HG03558 (cell line): ENCODE data around the gene LEPR.
"Not testable (repeated sequence)": the region's sequence is repeated elsewhere in the genome, so short reads cannot be mapped to it uniquely, and the experiment has no call there.

Experiments
- ATAC-seq: cut with Tn5 transposase; IDR thresholded peaks from one replicate; pipeline ENCODE4 v1.9.1; 2021; ENCODE audit warnings: moderate number of reproducible peaks; ENCODE audit not compliant: unreplicated experiment; ENCODE audit errors: extremely low read depth

LEPR gene

DNA sequence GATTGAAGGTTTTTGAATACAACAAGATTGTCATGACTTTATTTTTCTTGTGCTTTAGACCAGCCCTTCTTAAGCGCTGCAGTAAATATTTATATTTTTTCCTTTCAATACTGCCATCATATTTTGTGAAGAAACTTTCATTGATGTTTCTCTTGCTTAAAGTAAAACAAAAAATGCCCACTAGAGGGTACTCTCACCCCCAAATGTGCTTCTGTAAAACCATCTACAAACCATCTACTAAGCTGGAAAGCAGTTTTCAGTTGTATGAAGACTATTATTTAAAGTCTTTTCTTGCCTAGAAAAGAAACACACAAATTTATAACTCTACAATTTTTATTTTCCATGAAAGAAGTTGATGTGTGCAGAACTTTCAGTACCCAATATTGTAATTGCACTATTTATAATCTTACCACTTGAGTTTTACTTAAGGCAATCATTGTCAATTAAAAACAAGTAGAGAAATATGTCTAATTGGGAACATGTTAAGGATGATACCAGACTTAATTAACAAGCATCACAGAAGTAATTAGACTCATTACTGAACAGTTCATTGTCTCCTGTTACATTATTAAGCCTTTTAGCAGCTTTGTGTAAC, 10.7 kb downstream of the LEPR start:
- ATAC-seq: no peak

DNA sequence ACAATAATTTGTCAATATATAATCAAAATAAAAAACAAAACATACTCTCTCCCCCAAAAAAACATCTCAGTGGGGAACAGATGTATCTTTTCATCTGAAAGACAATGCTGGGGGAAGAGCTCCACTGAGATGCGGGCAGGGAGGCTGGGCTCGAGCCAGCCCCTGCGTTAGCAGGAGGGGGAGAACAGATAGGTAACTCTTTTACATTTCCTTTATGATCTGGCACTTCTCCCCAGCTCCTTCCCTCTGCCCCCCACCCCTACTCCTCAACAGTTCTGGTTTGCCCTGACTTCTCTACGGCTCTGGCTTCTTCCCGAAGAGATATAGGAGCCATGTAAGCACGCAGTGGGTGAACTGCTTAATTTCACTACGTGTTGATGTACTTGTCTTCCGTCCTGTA, 12.4 kb downstream of the LEPR start:
- ATAC-seq: no peak

DNA sequence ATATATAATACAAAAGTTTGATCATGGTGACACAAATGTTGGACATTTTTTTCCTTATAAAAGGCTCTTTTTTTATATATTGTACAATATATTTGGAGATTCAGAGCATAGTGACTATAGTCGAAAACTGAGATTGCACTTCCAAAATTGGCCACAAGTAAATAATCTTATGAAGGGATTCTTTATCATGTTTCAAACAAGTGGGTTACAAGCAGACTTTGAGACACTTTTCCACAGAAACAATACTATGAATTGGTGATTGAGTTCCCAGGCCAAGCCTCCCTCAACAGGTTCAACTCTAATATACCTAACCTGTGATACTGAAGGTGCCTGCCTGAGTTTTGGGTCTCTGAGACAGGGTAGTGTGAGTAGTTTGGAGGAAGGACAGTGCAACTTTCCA, 13.8 kb downstream of the LEPR start:
- no peak for ATAC-seq

- no peak for ATAC-seq
These were observed 14.3 kb downstream of the LEPR start for GRCh38 chr1:65434760-65435159.

GRCh38 chr1:65435987-65436386, 15.5 kb downstream of the LEPR start:
- ATAC-seq: no peak

- no peak for ATAC-seq
These were observed 17.1 kb downstream of the LEPR start for GRCh38 chr1:65437616-65438015.

DNA sequence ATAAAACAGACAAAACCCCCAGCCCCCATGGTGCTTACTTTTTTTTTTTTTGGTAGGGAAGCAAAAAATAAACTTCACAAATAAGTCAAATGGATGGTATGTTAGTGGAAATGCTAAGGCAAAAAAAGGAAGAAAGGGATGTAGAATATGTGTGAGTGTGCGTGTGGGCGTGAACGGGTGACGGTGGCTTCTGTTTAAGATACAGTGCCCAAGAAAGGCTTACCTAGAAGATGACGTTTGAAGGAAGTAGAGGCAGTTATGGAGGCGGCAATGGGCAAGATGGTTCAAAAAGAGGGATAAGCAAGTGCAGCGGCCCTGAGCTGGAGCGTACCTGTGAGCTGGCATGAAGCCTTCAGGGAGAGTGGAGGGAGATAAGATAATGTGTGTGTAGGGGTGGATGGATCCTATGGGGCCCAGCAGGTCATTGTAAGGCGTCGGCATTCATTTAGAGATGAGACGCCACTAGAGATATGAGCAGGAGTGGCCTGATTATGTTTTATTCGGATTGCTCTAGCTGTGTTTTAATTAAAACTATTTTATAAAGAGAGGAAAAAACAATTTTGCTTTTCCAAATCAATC, 19.9 kb downstream of the LEPR start:
- ATAC-seq: no peak

DNA sequence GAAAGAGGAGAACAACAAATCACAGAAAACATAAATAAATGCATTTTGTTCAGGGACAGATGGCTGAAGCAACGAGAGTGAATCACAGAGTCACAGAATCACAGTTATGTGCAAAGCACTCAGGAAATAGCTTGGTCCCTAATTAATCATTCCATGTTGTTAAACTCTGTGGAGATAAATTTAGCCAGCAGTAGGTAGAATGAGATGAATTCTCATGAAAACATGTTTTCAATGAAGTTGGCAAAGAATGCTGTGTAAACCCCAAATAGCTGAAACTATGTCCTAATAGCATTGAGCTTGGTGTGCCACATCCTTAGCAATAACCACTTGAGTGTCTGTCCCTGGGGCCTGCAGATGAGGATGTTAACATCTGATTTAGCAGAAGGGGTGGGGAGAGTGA, 20.4 kb downstream of the LEPR start:
- no peak for ATAC-seq

GRCh38 chr1:65441464-65441863, 21.0 kb downstream of the LEPR start:
- no peak for ATAC-seq

DNA sequence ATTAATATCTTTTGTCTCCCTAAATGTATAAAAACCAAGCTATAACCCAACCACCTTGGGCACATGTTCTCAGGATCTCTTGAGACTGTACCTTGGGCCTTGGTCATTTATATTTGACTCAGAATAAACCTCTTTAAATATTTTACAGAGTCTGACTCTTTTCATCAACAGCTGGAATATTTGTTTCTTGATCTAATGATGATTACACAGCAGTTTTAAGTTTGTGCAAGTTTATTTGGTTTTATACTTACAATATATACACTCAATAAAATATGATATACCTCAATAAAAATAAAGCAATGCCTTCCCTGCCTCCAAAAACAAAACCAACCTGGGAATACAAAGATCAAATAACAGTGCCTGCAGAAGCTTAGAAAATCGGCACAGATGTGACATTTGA, 22.0 kb downstream of the LEPR start:
- ATAC-seq: no peak

DNA sequence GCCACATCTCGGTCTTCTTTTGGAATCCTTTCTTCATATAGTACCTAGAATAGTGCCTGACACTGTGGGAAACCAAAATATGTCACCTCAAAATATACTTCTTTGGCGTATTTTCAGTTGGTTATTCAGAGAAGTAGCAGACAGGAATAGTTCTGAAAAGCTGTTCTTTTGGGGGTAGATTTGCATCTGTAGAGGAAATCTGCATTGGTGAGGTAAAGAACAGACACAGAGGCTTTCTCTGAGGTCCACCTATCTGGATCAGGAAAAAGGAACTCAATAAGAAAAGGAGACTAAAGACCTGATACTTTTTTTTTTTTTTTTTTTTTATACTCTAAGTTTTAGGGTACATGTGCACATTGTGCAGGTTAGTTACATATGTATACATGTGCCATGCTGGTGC, 23.2 kb downstream of the LEPR start:
- no peak for ATAC-seq

GRCh38 chr1:65444128-65444640, 23.7 kb downstream of the LEPR start:
- ATAC-seq: no peak

DNA sequence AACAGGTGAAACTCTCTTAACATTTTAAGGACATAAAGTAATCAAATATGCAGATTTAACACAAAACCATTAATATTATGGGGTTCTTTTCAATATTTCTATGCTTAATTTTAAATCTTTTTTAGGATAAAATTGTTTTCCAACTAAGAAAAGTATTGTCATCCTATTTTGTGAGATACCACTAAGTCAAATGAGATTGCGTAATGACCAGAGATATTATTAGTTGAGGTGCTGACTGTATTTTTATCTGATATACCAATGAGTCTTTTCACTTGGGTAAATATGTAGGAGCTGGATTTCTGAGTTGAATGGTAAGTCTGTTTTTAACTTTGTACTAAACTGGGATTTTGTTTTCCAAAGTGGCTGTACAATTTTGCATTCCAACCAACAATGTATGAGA, 25.4 kb downstream of the LEPR start:
- ATAC-seq: no peak

- no peak for ATAC-seq
These were observed 28.9 kb downstream of the LEPR start for GRCh38 chr1:65449214-65449823.

GRCh38 chr1:65455678-65456077, 35.2 kb downstream of the LEPR start:
- ATAC-seq: not testable (repeated sequence)

DNA sequence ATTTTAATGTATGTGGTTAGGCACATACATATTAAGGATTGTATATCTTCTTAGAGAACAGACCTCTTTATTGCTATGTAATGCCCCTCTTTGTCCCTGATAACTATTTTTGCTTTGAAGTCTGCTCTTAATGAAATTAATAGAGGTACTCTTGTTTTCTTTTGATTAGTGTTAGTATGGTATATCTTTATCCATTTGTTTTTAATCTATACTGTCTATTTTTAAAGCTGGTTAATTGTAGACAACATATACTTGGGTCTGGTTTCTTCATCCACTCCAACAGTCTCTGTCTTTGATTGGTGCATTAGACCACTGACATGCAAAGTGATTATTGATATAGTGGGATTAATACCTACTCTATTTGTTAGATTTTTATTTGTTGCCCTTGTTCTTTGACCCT, 36.0 kb downstream of the LEPR start:
- no peak for ATAC-seq

DNA sequence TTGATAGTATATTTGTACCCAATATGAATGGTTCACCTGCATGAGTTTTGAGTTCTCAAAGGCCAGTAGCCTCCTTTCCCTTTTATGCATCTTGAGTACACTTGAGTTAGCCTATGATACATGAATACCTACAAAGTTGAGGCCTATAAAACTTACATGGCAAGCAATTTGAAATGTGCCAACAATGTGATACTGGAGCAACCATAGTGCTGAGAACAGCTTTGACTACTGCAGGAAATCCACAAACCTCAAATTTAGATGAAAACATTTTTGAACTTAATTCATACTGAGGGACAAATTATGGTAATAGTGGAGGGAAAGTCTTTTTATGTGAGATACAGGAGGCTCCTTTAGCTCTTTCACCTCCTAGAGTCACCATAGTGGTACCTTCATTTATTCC, 37.4 kb downstream of the LEPR start:
- ATAC-seq: no peak

DNA sequence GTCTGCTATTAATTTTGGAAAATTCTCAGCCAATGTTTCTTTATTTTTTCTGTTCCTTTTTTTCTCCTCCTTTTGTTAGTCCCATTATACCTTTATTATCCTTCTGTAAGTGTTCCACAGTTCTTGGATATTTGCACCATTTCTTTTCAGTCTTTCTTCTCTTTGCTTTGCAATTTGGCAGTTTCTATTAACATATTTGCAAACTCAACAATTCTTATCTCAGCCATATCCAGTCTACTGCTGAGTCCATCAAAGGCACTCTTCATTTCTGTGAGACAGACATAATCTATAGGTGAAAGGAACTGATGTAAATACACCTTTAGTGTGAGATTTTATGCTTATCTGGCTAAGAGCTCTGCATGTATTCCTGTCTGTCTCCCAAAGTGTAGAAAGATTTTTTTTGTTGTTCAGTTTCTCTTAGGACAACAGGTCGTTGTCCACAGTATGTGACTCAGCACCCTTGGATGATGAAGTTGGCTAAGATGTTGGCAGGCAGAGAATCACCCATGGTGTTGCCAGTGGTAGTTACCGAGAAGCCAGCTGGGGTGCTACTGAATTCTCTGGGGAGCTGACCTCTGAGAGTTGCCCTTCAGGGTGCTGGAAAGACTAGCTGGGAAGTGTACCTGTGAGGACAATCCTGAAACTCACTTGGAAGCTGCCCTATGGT, 38.4 kb downstream of the LEPR start:
- ATAC-seq: no peak

DNA sequence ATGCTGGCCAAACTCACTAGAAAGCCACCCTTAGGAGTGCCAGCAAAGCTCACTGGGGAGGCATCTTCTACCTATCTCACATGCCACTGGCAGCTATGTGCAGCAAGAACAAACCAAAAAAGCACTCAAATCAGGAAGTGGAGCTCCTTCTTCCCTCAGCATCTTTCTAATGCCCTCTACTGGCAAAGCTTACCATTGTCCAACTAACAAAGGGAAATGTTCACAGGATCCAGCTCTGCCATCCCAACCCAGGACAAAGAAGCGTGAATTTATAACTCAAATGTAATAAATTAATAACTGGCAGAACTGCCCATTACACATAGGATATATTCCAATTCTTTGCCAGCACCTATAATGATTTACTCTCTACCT, 38.9 kb downstream of the LEPR start:
- no peak for ATAC-seq

DNA sequence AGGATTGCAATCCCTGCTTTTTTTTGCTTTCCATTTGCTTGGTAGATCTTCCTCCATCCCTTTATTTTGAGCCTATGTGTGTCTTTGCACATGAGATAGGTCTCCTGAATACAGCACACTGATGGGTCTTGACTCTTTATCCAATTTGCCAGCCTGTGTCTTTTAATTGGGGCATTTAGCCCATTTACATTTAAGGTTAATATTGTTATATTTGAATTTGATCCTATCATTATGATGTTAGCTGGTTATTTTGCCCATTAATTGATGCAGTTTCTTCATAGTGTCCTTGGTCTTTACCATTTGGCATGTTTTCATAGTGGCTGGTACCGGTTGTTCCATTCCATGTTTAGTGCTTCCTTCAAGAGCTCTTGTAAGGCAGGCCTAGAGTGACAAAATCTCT, 45.4 kb downstream of the LEPR start:
- ATAC-seq: not testable (repeated sequence)

DNA sequence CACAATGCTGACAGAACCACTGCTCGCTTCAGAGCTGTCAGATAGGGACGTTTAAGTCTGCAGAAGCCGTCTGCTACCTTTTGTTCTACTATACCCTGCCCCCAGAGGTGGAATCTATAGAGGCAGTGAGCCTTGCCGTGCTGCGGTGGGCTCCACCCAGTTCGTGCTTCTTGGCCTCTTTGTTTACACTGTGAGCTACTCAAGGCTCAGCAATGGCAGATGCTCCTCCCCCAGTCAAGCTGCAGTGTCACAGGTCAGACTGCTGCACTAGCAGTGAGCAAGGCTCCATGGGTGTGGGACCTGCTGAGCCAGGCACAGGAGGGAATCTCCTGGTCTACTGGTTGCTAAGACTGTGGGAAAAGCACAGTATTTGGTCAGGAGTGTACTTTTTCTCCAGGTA, 47.1 kb downstream of the LEPR start:
- ATAC-seq: no peak
